Nephron progenitor cell (in vitro differentiated cells): ENCODE measurements around the gene BRD1.

ENCODE experiments used
- DNase-seq: peaks from one replicate; pipeline ENCODE4 v3.0.0; 2021
- H3K27ac Mint-ChIP-seq: 2 replicates; pipeline ENCODE4 v1.8.0; 2021; ENCODE audit warnings: mild to moderate bottlenecking, moderate library complexity, mixed read lengths
- H3K27me3 Mint-ChIP-seq: 2 replicates; pipeline ENCODE4 v1.8.0; 2021; ENCODE audit warnings: mild to moderate bottlenecking, low read depth, mixed read lengths; ENCODE audit not compliant: poor library complexity
- H3K36me3 Mint-ChIP-seq: 2 replicates; pipeline ENCODE4 v1.8.0; 2021; ENCODE audit warnings: low read depth, mixed read lengths
- H3K4me1 Mint-ChIP-seq: 2 replicates; pipeline ENCODE4 v1.8.0; 2021; ENCODE audit warnings: mixed read lengths
- H3K4me3 Mint-ChIP-seq: 2 replicates; pipeline ENCODE4 v1.8.0; 2021; ENCODE audit warnings: mild to moderate bottlenecking, moderate library complexity, mixed read lengths
- H3K9me3 Mint-ChIP-seq: 2 replicates; pipeline ENCODE4 v1.8.0; 2021; ENCODE audit warnings: mild to moderate bottlenecking, moderate library complexity, mixed read lengths
- TF ChIP-seq, protein P1 (sequence below): fragments of 200-600 bp; sonication (generic); IDR thresholded peaks from 2 replicates; pipeline ENCODE4 v1.5.0; 2021; ENCODE audit warnings: antibody characterized with exemption

BRD1 gene

DNA sequence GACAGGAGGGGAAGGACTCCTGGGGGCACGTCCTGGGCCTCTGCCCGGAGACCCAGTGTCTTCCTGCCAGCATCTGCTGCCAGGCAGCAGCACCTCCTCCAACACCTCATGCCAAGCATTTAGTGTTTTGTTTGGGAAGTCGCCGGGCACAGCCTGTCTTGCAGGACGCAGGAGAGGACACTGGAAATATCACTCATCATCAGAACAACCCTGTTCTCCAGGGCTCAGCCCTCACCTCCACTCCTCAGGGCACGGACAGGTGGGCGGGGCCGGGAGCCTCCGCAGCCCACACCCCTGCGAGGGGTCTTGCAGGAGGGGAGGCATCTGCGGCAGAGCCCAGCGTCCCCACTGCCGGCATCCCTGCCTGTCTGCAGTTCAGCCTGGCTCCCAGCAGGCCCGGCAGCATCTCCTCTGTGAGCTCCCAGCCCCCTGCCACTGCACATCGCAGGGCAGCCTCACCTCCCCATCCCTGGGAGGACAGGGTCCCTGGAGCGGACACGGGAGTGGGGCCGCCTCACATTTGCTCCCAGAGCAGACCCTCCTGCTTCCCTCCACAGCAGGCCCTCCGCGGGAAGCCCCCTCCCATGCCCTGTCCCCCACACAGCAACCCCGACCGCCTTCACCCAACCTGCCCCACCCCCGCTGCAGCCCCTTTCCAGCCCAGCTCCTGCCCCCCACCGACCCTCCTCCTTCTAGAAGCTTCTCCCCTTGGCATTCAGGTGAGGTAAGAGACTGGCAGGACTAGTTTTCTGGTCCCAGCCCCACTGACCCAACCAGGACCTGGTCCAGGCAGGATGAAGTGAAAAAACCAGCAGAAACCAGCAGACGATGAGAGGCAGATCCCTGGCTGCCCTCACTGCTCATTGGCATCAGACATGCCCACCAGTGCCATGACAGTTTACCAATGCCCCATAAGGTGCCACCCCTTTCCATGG lies 72.7 kb downstream of the BRD1 start:
- no peak for DNase-seq
- TF ChIP-seq, protein P1, sequence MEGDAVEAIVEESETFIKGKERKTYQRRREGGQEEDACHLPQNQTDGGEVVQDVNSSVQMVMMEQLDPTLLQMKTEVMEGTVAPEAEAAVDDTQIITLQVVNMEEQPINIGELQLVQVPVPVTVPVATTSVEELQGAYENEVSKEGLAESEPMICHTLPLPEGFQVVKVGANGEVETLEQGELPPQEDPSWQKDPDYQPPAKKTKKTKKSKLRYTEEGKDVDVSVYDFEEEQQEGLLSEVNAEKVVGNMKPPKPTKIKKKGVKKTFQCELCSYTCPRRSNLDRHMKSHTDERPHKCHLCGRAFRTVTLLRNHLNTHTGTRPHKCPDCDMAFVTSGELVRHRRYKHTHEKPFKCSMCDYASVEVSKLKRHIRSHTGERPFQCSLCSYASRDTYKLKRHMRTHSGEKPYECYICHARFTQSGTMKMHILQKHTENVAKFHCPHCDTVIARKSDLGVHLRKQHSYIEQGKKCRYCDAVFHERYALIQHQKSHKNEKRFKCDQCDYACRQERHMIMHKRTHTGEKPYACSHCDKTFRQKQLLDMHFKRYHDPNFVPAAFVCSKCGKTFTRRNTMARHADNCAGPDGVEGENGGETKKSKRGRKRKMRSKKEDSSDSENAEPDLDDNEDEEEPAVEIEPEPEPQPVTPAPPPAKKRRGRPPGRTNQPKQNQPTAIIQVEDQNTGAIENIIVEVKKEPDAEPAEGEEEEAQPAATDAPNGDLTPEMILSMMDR, result no peak

DNA sequence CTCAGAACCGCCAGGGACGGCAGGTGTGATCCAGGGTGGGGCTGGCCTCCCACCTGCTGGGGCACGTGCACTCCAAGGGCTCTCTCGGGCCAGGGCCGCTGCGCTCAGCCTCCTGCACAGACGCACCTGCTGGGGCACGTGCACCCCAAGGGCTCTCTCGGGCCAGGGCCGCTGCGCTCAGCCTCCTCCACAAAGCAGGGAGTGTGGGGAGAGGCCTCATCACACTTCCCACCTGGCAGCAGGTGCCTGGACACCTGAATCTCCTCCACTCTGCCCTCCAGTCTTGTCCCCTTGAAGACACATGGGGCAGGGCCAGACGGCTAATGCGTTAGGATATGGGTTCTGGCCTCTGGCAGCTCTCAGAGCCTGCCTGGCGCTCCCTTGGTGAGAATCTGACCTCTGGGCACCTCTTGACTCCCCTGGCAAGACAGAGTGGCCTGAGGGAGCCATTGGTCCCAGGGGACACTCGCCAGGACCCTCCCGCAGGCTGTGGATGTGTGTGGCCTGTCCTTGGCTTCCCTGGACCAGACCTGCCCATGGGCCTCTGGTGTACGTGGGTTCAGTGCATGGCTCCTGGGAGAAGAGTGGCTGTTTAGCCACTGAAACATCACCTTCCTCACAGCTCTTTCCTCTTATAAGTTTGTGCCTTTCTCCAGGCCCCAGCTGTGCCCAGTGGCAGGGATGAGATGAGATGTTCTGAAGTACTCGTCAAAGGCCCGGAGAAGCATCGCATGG lies 73.5 kb downstream of the BRD1 start:
- DNase-seq, result no peak
- Mint-ChIP-seq H3K27ac (peak overlapping the region; percentile 29), H3K4me1 (no peaks in the 10 kb centered on the region), H3K27me3 (peaks cover 15% of the 10 kb centered on the region), H3K36me3 (no peaks in the 10 kb centered on the region), H3K9me3 (peaks cover 23% of the 10 kb centered on the region), H3K4me3 (no peak overlapping the region)
- TF ChIP-seq, protein P1, result no peak

More for the DNA sequence above, 72.7 kb downstream of the BRD1 start:
- Mint-ChIP-seq H3K27ac (peak overlapping the region; percentile 29), H3K4me1 (peaks cover 1% of the 10 kb centered on the region), H3K9me3 (peaks cover 23% of the 10 kb centered on the region), H3K4me3 (no peak overlapping the region), H3K36me3 (no peaks in the 10 kb centered on the region), H3K27me3 (peaks cover 15% of the 10 kb centered on the region)

DNA sequence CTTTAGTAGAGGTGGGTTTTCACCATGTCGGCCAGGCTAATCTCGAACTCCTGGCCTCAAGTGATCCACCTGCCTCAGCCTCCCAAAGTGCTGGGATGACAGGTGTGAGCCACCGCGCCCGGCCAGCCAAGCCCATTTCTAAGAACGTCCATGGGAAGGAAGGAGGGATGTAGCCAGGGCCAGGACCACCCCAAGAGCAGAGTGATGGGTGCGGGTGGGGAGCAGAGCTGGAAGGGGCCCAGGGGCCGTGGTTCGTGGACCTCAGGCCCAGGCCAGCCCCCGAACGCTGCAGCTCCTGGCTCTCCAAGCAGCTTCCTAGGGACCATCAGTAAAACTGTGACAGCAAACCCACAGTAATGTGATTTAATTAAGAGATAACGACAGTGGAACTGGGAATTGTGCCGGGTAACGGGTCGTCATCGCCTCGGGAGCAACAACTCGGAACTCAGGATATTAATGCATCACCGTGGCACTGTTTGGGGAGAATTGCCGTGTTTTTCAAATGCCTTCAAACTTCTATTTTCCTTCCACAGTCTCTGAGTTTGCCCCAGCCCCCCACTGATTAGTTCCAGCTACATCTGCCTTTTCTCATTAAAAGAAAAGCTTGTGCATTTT lies 74.3 kb downstream of the BRD1 start:
- Mint-ChIP-seq H3K36me3 (no peaks in the 10 kb centered on the region), H3K4me3 (no peak overlapping the region), H3K27ac (no peak overlapping the region), H3K4me1 (no peaks in the 10 kb centered on the region), H3K9me3 (peaks cover 22% of the 10 kb centered on the region), H3K27me3 (peaks cover 15% of the 10 kb centered on the region)
- DNase-seq, result no peak
- TF ChIP-seq, protein P1, result no peak

DNA sequence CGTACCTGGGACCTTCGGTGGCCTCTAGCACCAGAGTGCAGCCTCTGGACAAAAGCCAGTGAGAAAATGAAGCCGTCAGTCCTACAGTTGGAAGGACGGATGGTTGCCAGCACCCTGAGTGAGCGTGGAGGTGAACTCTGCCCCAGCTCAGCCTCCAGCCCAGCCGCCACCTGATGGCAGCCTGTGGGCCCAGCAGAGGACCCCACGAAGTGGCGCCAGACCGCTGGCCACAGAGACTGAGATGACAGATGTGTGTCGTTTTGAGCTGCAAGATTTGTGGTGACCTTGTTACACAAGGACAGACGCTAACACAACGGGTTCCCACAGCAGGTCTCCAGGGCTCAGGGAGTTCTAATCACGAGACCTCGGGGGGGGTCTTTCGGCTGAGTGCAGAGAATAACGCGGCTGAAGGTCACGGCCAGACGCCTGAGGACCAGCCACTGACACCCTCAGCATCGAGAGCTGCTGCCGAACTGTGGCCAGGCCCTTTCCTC lies 75.0 kb downstream of the BRD1 start:
- no peaks in the 10 kb centered on the region for H3K4me1 Mint-ChIP-seq
- DNase-seq, result no peak
- H3K4me3 Mint-ChIP-seq, result no peak overlapping the region
- H3K27me3 Mint-ChIP-seq, result peaks cover 10% of the 10 kb centered on the region
- no peaks in the 10 kb centered on the region for H3K36me3 Mint-ChIP-seq
- no peak overlapping the region for H3K27ac Mint-ChIP-seq
- TF ChIP-seq, protein P1, result no peak
- H3K9me3 Mint-ChIP-seq, result peaks cover 17% of the 10 kb centered on the region

DNA sequence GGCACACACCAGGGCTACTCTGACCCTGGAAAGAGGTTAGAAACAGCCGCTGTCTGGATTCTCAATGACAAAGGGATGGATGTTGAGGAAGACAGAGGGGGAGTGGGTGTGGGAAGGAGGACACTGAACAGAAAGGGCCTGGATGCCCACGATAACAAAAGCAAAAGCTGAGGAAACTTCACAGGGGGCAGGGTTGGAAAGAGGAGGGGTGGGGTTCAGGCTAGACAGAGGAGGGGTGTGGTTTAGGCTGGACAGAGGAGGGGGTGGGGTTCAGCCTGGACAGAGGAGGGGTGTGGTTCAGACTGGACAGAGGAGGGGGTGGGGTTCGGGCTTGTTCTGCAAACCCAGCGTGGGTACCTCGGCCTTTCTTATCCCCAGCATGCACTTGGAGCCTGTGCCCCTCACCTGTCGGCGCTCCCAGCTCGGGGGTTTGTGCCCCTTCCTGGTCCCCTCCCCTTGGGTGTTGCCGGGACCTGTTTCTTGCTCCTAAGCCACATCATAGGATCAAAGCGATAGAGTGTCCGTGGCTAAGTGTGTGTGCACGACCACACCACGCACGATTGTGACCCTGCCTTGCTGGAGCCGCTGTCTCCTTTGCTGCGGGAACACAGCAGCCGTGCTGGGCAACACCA lies 75.6 kb downstream of the BRD1 start:
- no peaks in the 10 kb centered on the region for H3K36me3 Mint-ChIP-seq
- H3K4me1 Mint-ChIP-seq, result no peaks in the 10 kb centered on the region
- no peak for DNase-seq
- H3K27ac Mint-ChIP-seq, result no peak overlapping the region
- H3K27me3 Mint-ChIP-seq, result peaks cover 9% of the 10 kb centered on the region
- H3K9me3 Mint-ChIP-seq, result peaks cover 17% of the 10 kb centered on the region
- TF ChIP-seq, protein P1, result no peak
- H3K4me3 Mint-ChIP-seq, result no peak overlapping the region
